Measurements from ENCODE around the gene GLT1D1.
"Not testable (repeated sequence)": the region's sequence is repeated elsewhere in the genome, so short reads cannot be mapped to it uniquely, and the experiment has no call there.

The GLT1D1 gene

GRCh38 chr12:128820723-128821432 is 32.4 kb upstream of the GLT1D1 start:
- peak; percentile 44 for DNase-seq

GRCh38 chr12:128823216-128823915 is 29.9 kb upstream of the GLT1D1 start:
- no peak for DNase-seq

- peak; percentile 96 for DNase-seq
Measured at GRCh38 chr12:128823916-128824839, 29.1 kb upstream of the GLT1D1 start, which contains the start of gene SLC15A4. Gene SLC15A4, minus strand, starts transcription at chr12:128823958. Its CDS starts 15 bp downstream, at chr12:128823943.

- DNase-seq, result peak; percentile 2
Measured at GRCh38 chr12:128825835-128826234, 27.4 kb upstream of the GLT1D1 start.

- peak; percentile 18 for DNase-seq
Measured at GRCh38 chr12:128827724-128828123, 25.6 kb upstream of the GLT1D1 start.

GRCh38 chr12:128829861-128830504 is 23.3 kb upstream of the GLT1D1 start:
- peak; percentile 48 for DNase-seq

- peak; percentile 22 for DNase-seq
Measured at GRCh38 chr12:128830505-128830893, 22.8 kb upstream of the GLT1D1 start.

- no peak for DNase-seq
Measured at GRCh38 chr12:128833418-128833817, 19.9 kb upstream of the GLT1D1 start.

GRCh38 chr12:128839885-128840284 is 13.4 kb upstream of the GLT1D1 start:
- DNase-seq, result not testable (repeated sequence)

- no peak for DNase-seq
Measured at GRCh38 chr12:128840862-128841468, 12.3 kb upstream of the GLT1D1 start.

- DNase-seq, result no peak
Measured at GRCh38 chr12:128842579-128842978, 10.7 kb upstream of the GLT1D1 start.

- no peak for DNase-seq
Measured at GRCh38 chr12:128843538-128843937, 9.7 kb upstream of the GLT1D1 start.

- DNase-seq, result no peak
Measured at GRCh38 chr12:128844031-128844635, 9.1 kb upstream of the GLT1D1 start.

- not testable (repeated sequence) for DNase-seq
Measured at GRCh38 chr12:128846671-128847070, 6.6 kb upstream of the GLT1D1 start.

GRCh38 chr12:128848371-128848770 is 4.9 kb upstream of the GLT1D1 start:
- no peak for DNase-seq

GRCh38 chr12:128849806-128850205 is 3.5 kb upstream of the GLT1D1 start:
- DNase-seq, result not testable (repeated sequence)

GRCh38 chr12:128850400-128850799 is 2.9 kb upstream of the GLT1D1 start:
- no peak for DNase-seq

- not testable (repeated sequence) for DNase-seq
Measured at GRCh38 chr12:128851429-128851828, 1.8 kb upstream of the GLT1D1 start.

- no peak for DNase-seq
Measured at GRCh38 chr12:128852026-128852698, 1.1 kb upstream of the GLT1D1 start.

- no peak for DNase-seq
Measured at GRCh38 chr12:128853600-128854197, 421 bp downstream of the GLT1D1 start.
